Muscle of arm (tissue), 12 donors: ENCODE results near the gene MRPL36. TPM values are rescaled to one million over a fixed set of nuclear protein-coding genes. Genes with fewer than 3 reads are reported as not detected.
"Not testable (repeated sequence)": the region's sequence is repeated elsewhere in the genome, so short reads cannot be mapped to it uniquely, and the experiment has no call there.

Source experiments
- DNase-seq: peaks from one replicate; pipeline ENCODE4 v3.0.0-alpha.2; 2013
- polyA plus RNA-seq, 12 donors: library from polyadenylated mRNA; unstranded; fragments of 120-200 nt; gene quantifications; one replicate each; pipeline ENCODE4 v1.2.1, GENCODE V29; 2013; ENCODE audit not compliant: insufficient read length in 12 of 12

The MRPL36 gene
- polyA plus RNA-seq, 12 donors: 24.3 to 38.2 (median 30.8) TPM; not detected in 1

GRCh38 chr5:1799110-1799601, 481 bp downstream of the MRPL36 start:
- peak; percentile 15 for DNase-seq

- not testable (repeated sequence) for DNase-seq
Measured at GRCh38 chr5:1798589-1798988, 1.0 kb downstream of the MRPL36 start.

GRCh38 chr5:1797855-1798254, 1.8 kb downstream of the MRPL36 start:
- no peak for DNase-seq

- no peak for DNase-seq
Measured at GRCh38 chr5:1797103-1797800, 2.4 kb downstream of the MRPL36 start.

GRCh38 chr5:1796371-1797102, 3.1 kb downstream of the MRPL36 start:
- DNase-seq: no peak

DNA sequence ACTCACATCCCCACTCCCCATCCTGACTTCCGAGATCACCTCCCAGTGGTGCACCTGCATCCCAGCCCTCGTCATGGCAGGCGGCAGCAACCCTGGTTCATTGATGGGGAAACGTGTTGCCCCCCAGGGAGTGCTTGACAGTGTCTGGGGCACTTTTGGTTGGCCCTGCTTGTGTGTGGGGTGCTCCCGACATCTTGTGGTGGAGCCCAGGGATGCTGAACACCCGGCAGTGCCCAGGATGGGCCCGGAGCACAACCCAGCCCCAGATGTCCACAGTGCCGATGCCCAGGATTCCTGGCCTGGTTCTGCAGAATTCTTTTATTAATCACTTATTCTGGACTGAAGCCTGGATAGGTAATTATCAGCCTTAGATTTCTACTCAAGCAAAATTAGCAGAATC, 3.7 kb downstream of the MRPL36 start:
- no peak for DNase-seq

DNA sequence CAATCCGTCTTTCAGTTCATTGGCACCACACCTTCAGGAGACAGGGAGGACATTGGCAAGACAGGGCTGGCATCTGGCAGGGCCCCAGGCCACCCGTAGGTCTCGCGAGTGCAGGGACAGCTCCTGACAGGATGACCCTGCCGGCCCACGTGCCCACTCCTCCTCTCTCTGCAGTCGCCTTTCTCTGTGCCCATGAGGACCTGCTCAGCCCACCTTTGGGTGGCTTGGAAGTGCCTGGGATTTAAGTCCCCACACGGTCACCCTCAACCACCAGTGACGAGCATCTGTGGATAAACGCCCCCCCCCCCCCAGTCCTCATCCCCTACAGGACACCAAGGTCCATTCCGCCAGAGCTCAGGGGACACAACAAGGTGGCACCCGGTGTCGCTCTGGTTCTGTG, 4.1 kb downstream of the MRPL36 start:
- DNase-seq: no peak

GRCh38 chr5:1794901-1795290, 4.7 kb downstream of the MRPL36 start:
- DNase-seq: no peak

DNA sequence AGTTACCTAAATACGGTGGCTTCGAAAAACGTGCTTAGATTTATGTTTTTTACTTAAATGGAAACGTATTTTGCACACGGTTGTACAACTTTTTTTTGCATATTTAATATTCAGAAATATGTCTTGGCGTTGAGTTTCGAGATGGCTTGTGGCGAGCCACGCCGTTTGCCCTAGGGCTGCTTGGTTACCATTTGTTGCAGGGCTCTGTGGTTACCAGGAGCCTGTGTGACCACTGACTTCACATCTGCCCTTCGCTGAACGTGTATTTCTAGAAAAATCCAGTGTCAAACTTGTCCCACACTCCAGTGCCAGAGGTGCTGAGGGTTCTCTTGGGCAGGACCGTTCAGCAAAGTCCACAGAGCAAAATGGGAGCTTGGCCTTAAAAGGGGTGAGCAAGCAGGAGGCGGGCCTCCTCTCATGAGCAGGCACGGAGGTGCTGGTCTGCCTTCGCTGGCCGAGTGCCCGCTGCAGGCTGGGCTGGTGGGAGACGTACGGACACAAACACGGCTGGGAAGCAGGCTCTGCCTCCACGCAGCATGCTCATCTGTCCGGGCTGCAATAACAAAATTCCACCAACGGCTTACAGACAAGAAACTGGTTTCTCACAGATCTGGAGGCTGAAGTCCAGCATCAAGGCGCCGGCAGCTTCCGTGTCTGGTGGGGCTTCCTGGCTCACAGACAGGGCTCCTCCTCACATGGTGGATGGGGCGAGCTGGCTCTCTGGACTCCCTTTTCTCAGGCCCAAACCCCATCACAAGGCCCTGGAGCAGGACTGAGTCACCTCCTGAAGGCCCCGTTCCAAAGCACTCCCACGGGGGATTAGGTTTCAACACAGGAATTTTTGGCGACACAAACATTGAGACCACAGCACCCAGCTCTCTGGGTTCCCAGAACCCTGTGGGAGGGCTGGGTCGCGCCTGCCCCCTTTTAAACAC, 5.4 kb downstream of the MRPL36 start:
- DNase-seq: no peak

GRCh38 chr5:1793301-1793740, 6.3 kb downstream of the MRPL36 start:
- DNase-seq: peak; percentile 25

DNA sequence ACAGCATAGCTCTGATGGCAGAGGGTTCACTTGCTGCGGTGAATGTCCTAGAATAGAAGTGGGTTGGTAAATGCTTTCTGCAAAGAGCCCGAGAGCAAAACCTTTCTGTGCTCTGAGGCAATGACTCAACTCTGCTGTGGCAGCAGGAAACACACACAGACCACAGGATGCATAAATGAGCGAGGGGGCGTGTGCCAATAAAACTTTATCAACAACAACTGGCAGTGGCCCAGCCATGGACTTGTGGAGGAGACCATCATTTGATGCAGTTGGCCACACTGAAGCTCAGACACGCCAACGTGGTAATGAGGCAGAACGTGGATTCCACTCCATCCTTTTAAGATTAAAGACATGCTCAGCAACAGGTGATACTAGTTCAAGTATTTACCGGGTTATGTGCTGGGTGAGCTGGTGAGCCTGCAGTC, 6.8 kb downstream of the MRPL36 start:
- DNase-seq: no peak

GRCh38 chr5:1791176-1791575, 8.5 kb downstream of the MRPL36 start:
- DNase-seq: no peak

DNA sequence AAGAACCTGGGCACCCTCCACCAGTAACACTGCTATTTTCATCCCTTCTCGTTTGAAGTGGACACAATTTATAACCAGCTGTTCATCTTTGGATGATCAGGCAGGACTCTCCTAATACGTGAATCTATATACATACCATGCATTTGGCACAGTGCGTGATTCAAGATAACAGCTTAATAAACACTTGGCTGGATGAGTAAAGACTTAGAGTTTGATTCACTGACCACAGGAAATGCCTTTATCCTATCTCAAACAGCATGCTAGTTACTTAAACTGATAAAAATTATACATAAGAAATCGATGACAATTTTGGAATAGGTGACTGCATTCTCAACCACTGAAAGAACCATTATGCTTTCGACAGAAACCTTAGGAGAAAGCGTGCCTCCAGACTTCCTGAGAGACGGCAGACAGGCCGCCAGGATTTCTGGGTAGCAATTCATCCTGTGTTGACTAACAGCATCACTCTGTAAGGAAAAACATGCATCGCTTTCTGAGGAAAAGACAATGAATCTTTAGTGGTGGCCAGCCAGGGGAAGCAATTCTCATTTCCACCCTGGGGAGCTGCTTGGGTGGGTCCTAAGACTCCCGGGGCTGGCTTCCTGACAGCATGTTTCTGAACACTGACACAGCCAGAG, 9.7 kb downstream of the MRPL36 start:
- DNase-seq: peak; percentile 10

DNA sequence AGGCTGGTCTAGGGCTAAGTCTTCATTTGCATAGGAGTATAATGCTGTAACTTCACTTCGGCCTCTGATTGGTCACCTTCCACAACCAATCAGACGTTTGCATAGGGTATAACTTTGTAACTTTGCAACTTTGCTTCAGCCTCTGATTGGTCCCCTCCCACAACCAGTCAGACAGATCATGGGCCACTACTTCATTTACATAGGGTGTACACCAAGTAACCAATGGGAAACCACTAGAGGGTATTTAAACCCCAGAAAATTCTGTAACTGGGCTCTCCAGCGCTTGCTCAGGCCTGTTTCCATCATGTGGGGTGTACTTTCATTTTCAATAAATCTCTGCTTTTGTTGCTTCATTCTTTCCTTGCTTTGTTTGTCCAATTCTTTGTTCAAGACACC, 10.2 kb downstream of the MRPL36 start:
- not testable (repeated sequence) for DNase-seq

DNA sequence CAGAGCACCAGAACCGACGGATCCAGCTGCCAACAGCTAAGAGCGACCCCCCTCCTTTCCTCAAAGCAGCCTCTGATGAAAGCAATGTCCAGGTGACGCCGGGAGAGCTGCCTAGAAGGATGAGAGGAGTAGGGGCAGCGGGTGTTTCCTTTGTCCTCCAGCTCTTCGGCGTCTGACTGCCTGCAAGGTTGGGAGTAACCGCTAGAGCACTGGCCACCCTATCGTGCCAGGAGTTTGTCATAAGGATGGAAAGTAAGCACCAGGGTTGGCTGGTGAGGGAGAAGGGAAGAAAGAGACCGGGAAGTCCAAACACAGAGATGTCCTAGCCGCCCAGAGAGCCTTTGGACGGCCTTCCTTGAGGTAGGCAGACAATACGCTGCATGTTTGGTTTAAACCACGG, 10.8 kb downstream of the MRPL36 start:
- no peak for DNase-seq

DNA sequence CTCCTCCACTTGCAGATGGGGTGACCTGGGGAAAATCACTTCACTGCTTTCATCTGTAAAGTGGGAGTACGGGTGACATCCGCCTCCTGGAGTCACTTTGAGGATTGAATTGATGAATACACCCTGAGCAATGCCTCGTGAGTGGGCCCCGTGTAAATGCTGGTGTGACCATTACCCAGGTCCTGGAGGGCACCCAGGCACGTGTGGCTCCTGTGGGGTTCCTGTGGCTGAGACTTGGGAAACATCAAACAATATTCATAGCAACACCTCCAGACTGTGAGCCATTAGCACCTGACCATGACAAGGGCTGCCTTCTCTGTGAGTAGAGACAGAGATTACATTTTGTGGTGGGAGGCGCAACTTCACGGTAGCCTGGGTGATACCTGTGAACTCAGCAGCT, 11.4 kb downstream of the MRPL36 start:
- no peak for DNase-seq

DNA sequence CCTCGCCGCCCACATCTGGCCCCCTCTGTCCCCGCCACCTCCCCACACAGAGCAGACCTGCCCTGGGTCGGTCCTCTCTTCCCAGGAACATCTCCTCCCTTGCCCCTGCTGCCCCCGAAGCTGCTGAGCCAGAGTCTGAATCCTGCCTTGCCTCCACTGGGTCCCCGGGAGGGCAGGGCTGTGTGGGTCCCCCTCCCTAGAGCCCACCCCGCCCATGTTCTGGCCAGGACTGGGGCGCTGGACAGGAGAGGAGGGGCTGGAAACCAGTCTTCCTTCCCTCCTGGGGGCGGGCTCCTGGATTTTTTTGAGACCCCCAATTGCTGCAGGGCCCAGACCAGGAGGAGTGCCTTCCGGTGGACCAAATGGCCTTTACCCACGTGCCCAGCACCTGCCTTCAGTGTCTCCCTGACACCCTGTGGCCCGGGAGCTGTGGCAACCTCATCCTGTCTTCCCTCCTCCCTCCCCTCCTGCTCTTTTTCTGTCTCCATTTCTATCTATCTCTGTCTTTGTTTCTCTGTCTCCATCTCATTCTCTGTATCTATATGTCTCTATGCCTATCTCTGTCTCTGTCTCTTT, 12.1 kb downstream of the MRPL36 start:
- no peak for DNase-seq

GRCh38 chr5:1786621-1787471, 12.8 kb downstream of the MRPL36 start:
- no peak for DNase-seq

DNA sequence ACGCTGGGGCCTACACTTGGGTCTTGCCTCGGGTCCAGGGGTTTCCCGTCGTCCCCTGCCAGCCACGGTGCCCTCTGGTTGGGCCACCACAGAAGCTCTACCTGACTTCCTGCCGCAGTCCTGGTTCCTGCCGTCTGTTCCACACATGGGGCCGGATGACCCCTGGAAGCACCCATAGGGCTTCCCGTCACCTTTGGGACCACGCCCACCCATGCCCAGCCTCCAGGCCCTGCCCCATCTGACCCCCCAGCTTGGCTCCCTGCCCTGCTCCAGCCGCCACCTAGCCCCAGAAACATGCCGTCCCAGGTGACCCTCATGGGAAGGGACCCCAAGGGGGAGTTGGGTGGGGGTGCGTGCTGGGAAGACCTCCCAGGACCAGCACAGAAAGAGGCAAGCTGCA, 13.7 kb downstream of the MRPL36 start:
- no peak for DNase-seq

DNA sequence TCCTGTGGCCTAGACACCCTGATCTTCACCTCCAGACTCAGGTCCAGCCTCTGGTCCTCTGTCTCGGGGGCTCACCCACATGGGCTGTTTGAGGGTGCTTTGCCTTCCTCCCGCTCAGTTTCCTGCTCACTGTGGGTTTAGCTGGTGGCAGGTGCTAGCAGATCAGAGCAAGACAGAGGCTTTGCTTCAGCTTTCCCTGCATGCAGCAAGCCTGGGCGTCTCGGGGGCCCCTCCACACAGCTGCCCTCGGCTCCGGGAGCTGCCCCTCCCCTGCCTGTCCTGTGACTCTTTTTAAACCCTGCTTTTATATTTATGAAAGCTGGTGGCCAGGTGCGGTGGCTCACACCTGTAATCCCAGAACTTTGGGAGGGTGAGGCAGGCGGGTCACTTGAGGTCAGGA, 14.6 kb downstream of the MRPL36 start:
- no peak for DNase-seq
